GM12878 (cell line): Measurements from ENCODE around the gene CRTC1. TPM values are rescaled to one million over a fixed set of nuclear protein-coding genes. Genes with fewer than 3 reads are reported as not detected.

Source experiments
- ATAC-seq: fragments of 200-7000 bp; cut with Tn5 transposase; 3 replicates; pipeline ENCODE4 v1.9.1; 2020; ENCODE audit warnings: mild to moderate bottlenecking, moderate library complexity
- BruUV-seq: library from RNA; stranded (reverse); fragments of 400-500 nt; replicated peaks from 2 replicates; lab custom pipeline; 2021; lab: Mats Ljungman, UMichigan
- CTCF ChIA-PET: fragments of 300-600 bp; sonication (Branson Sonifier 250); formaldehyde crosslinking; extraction: SDS; loops from one replicate; lab custom pipeline; 2021; ENCODE audit warnings: inconsistent platforms; lab: Yijun Ruan, JAX
- POLR2A ChIA-PET: fragments of 350-600 bp; formaldehyde crosslinking; extraction: SDS; loops from one replicate; lab custom pipeline; 2021; ENCODE audit warnings: inconsistent platforms; lab: Charles Lee
- RAD21 ChIA-PET: fragments of 300-600 bp; sonication (Branson Sonifier 250); formaldehyde crosslinking; loops from one replicate; lab custom pipeline; 2023; ENCODE audit warnings: antibody characterized with exemption; ENCODE audit not compliant: unreplicated experiment; lab: Charles Lee
- SMC1A ChIA-PET: fragments of 300-600 bp; sonication (Branson Sonifier 250); formaldehyde crosslinking; loops from one replicate; lab custom pipeline; 2023; ENCODE audit not compliant: unreplicated experiment, uncharacterized antibody; lab: Charles Lee
- DNase-seq: peaks from one replicate; pipeline ENCODE4 v3.0.0-alpha.2; 2011; ENCODE audit warnings: low read depth, low spot score
- FAIRE-seq: peaks from 3 replicates; lab custom pipeline; 2011; peaks lifted over from hg19 to GRCh38; lab: Jason Lieb, UNC
- H2AFZ ChIP-seq: 2 replicates; pipeline ENCODE4 v1.6.0; 2011; ENCODE audit warnings: low read depth, low read length, control low read depth; ENCODE audit not compliant: control insufficient read depth
- H3K27ac ChIP-seq: 2 replicates; pipeline ENCODE4 v1.5.1; 2011; ENCODE audit warnings: control low read depth; ENCODE audit not compliant: control insufficient read depth, insufficient read depth
- H3K27me3 ChIP-seq, 2 experiments: replicated peaks in 1 of 2; 2 replicates each; pipeline versions ENCODE4 v1.6.0 to v1.6.1; 2011; ENCODE audit warnings: low read length in 1 of 2; ENCODE audit not compliant: control insufficient read depth in 2 of 2, insufficient read depth in 2 of 2
- H3K36me3 ChIP-seq, 2 experiments: 2 replicates each; pipeline ENCODE4 v1.5.1; 2011; ENCODE audit warnings: low read length in 1 of 2; ENCODE audit not compliant: control insufficient read depth in 2 of 2, insufficient read depth in 2 of 2
- H3K4me1 ChIP-seq: 2 replicates; pipeline ENCODE4 v1.6.1; 2011; ENCODE audit warnings: mild to moderate bottlenecking, low read length, moderate library complexity, mixed read lengths; ENCODE audit not compliant: control insufficient read depth, insufficient read depth
- H3K4me2 ChIP-seq: 2 replicates; pipeline ENCODE4 v1.6.0; 2011; ENCODE audit warnings: control low read depth; ENCODE audit not compliant: control insufficient read depth, insufficient read depth
- H3K4me3 ChIP-seq: fragments of 200-600 bp; sonication (generic); 2 replicates; pipeline ENCODE4 v1.5.1; 2016
- H3K79me2 ChIP-seq: 2 replicates; pipeline ENCODE4 v1.6.0; 2011; ENCODE audit warnings: low read length; ENCODE audit not compliant: control insufficient read depth, insufficient read depth
- H3K9ac ChIP-seq: 2 replicates; pipeline ENCODE4 v1.8.0; 2011; ENCODE audit warnings: low read length, control low read depth, mixed read lengths; ENCODE audit not compliant: control insufficient read depth, insufficient read depth
- H3K9me3 ChIP-seq: replicated peaks from 3 replicates; pipeline ENCODE4 v1.5.1; 2011; ENCODE audit warnings: mild to moderate bottlenecking, low read length; ENCODE audit not compliant: control insufficient read depth, insufficient read depth
- H4K20me1 ChIP-seq: 2 replicates; pipeline ENCODE4 v1.6.0; 2011; ENCODE audit not compliant: control insufficient read depth, insufficient read depth
- BACH1 ChIP-seq: fragments of 450-650 bp; IDR thresholded peaks from 2 replicates; pipeline ENCODE4 v1.6.1; 2017; ENCODE audit warnings: mild to moderate bottlenecking, borderline replicate concordance
- BCLAF1 ChIP-seq: fragments of 450-650 bp; IDR thresholded peaks from 2 replicates; pipeline ENCODE4 v1.6.1; 2017; ENCODE audit warnings: antibody characterized with exemption, mild to moderate bottlenecking, moderate library complexity
- MTA3 ChIP-seq: IDR thresholded peaks from 2 replicates; pipeline ENCODE4 v1.6.1; 2012; ENCODE audit warnings: low read length, inconsistent platforms, borderline replicate concordance
- MXI1 ChIP-seq: fragments of 150-350 bp; IDR thresholded peaks from 2 replicates; pipeline ENCODE4 v1.6.1; 2011; ENCODE audit warnings: low read depth, mild to moderate bottlenecking, inconsistent platforms, low read length, improper control_type of control experiment
- NFIC ChIP-seq: IDR thresholded peaks from 2 replicates; pipeline ENCODE4 v1.6.1; 2012; ENCODE audit warnings: low read depth, mild to moderate bottlenecking, inconsistent platforms, low read length, moderate library complexity
- NKRF ChIP-seq: fragments of 450-650 bp; conservative IDR thresholded peaks from 2 replicates; pipeline ENCODE4 v1.6.1; 2017; ENCODE audit warnings: mild to moderate bottlenecking, moderate library complexity
- PKNOX1 ChIP-seq: fragments of 450-650 bp; IDR thresholded peaks from 2 replicates; pipeline ENCODE4 v1.6.1; 2016; ENCODE audit warnings: mild to moderate bottlenecking
- RB1 ChIP-seq: fragments of 450-650 bp; formaldehyde crosslinking; IDR thresholded peaks from 2 replicates; pipeline ENCODE4 v1.6.1; 2017; ENCODE audit warnings: mild to moderate bottlenecking, borderline replicate concordance
- SMAD1 ChIP-seq: fragments of 450-650 bp; IDR thresholded peaks from 2 replicates; pipeline ENCODE4 v1.6.1; 2018; ENCODE audit warnings: mild to moderate bottlenecking, low read depth; ENCODE audit not compliant: partially characterized antibody
- SPI1 ChIP-seq: IDR thresholded peaks from 2 replicates; pipeline ENCODE4 v1.6.1; 2011; ENCODE audit warnings: low read depth, mild to moderate bottlenecking, low read length, moderate library complexity, borderline replicate concordance; ENCODE audit not compliant: insufficient read depth
- ZBTB40 ChIP-seq: fragments of 450-650 bp; IDR thresholded peaks from 2 replicates; pipeline ENCODE4 v1.6.1; 2016; ENCODE audit warnings: mild to moderate bottlenecking, moderate library complexity, borderline replicate concordance
- WGBS: methylation state at CpG from one replicate; pipeline ENCODE4 v1.1.6; 2016; ENCODE audit warnings: low lambda C conversion rate; ENCODE audit not compliant: insufficient replicate concordance, insufficient coverage; ENCODE audit errors: missing lambda C conversion rate; 5-methylcytosine and 5-hydroxymethylcytosine counted together
- in situ Hi-C: fragments of 300-500 bp; cut with MboI; formaldehyde crosslinking; loops from 9 replicates; pipeline ENCODE4 v1.14.3; 2018; ENCODE audit warnings: mixed read lengths
- intact Hi-C: fragments of 100-400 bp; cut with micrococcal nuclease; formaldehyde crosslinking; loops from one replicate; pipeline ENCODE4 v1.14.2; 2022; ENCODE audit not compliant: unreplicated experiment
- polyA plus RNA-seq, 11 experiments: library from polyadenylated mRNA; depleted of rRNA in 4 of 11; unstranded in 6 of 11; stranded (reverse) in 5 of 11; fragments of >200 nt; fragmentation: Nextera tagmentation in 4 of 11; fragmentation: Illumina TruSeq in 1 of 11; extraction: Ambion mirVana in 4 of 11; extraction: Trizol in 1 of 11; gene quantifications; 1 replicate in 1 of 11; 2 replicates in 10 of 11; pipeline versions ENCODE4 v1.2.1 to v1.2.3, GENCODE V29; 2011 to 2016; ENCODE audit warnings: inconsistent platforms in 2 of 11, missing spikeins in 2 of 11, low read depth in 1 of 11
- total RNA-seq, 4 experiments: library from RNA; depleted of rRNA in 3 of 4; stranded (reverse); fragments of >200 nt in 3 of 4; fragmentation: Illumina TruSeq in 1 of 4; extraction: Trizol in 1 of 4; gene quantifications; 2 replicates each; pipeline versions ENCODE4 v1.2.1 to v1.2.3, GENCODE V29; 2013 to 2021

Gene CRTC1
- total and polyA plus RNA-seq, 10 of the 15 experiments (the other 5 are each of a cell fraction or from before 2014, with no cell fraction given), result 0.02 to 4.6 (median 1.1) TPM; not detected in 1

GRCh38 chr19:18750295-18750970 is 67.0 kb downstream of the CRTC1 start:
- Histone ChIP-seq H4K20me1 (no peaks in the 10 kb centered on the region), H3K9ac (no peak overlapping the region), H3K36me3 (no peaks in the 10 kb centered on the region), H3K4me3 (no peak overlapping the region), H3K79me2 (no peaks in the 10 kb centered on the region), H3K4me1 (no peaks in the 10 kb centered on the region), H3K4me2 (no peak overlapping the region), H3K9me3 (no peaks in the 10 kb centered on the region), H2AFZ (no peak overlapping the region), H3K27ac (no peak overlapping the region), H3K27me3 (no peaks in the 10 kb centered on the region)
- ATAC-seq, result no peak
- intact Hi-C loops, result no loop called here
- POLR2A ChIA-PET, result no interaction called here
- SMC1A ChIA-PET, result no interaction called here
- BruUV-seq, result no TSS peak
- CTCF ChIA-PET, result no interaction called here
- in situ Hi-C loops, result no loop called here
- RAD21 ChIA-PET, result no interaction called here
- TF ChIP-seq BCLAF1 (no peak), BACH1 (no peak), SPI1 (no peak), MTA3 (no peak), PKNOX1 (no peak), RB1 (no peak), ZBTB40 (no peak), NKRF (no peak), SMAD1 (no peak), NFIC (no peak), MXI1 (no peak)
- no peak for DNase-seq
- no peak for FAIRE-seq
- 81% methylated on average over 19 of the region's 19 CpGs for WGBS
